Activated gamma-delta T cell treated with Interleukin-2 at 50 U/mL for 16 hours (primary cell): ENCODE measurements around the gene CGN.

Experiments
- DNase-seq: peaks from one replicate; pipeline ENCODE4 v3.0.0-alpha.2; 2020

CGN gene

GRCh38 chr1:151553659-151554058, 42.5 kb downstream of the CGN start:
- no peak for DNase-seq

- DNase-seq, result no peak
Observed at GRCh38 chr1:151556052-151556451, 44.9 kb downstream of the CGN start.

DNA sequence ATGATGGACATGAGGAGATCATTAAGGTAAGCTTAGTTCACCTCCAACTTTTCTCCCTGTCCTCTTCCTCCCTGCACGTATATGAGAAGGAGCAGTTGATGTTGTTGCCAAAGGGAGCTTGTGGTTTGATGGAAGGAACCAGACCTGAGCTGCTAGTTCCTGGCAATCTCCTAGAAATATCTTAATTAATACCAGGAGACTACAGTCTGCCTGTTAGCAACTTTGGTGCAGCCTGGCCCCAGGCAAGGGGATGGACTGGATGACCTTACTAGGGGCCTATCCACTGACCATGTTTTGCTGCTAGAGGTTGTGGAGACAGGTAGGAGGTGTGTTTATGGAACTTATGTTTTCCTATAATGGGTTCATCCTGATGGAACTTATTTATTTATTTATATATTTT, 51.5 kb downstream of the CGN start:
- DNase-seq, result no peak

- no peak for DNase-seq
Observed at GRCh38 chr1:151563376-151563775, 52.2 kb downstream of the CGN start.

DNA sequence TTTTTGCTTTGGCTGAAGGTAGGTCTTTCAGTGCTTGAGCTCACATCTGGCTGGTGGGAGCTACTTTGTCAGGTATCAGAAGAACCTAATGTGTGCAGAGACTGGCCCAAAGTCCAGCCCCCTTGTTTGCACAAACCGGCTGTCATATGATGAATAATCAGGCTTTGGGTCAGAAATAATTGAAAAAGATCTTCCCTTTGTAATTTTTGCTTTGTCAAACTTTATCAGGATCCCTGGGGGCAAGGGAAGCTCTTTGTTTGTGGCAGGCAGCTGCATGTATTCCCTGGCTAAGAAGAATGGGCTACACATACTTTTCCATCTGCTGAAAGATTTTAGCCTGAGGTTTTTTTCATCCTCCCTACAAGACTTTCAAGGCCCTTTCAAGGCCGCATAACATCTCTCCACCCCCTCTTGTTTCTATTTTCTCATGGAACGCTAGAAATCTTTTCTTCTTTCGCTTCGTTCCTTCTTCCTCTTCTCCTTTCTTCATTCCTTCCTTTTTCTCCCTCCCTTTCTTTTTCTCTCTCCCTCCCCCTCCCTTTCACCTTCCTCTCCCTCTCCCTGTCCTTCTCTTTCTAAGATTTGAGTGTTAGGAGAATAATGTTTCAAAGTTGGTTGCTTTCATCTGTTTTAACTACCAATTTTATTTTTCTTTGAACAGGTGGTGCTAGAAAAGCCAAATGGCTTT, 54.5 kb downstream of the CGN start:
- DNase-seq, result no peak

- no peak for DNase-seq
Observed at GRCh38 chr1:151568626-151569088, 57.5 kb downstream of the CGN start.

- DNase-seq, result no peak
Observed at GRCh38 chr1:151570819-151571218, 59.6 kb downstream of the CGN start.

DNA sequence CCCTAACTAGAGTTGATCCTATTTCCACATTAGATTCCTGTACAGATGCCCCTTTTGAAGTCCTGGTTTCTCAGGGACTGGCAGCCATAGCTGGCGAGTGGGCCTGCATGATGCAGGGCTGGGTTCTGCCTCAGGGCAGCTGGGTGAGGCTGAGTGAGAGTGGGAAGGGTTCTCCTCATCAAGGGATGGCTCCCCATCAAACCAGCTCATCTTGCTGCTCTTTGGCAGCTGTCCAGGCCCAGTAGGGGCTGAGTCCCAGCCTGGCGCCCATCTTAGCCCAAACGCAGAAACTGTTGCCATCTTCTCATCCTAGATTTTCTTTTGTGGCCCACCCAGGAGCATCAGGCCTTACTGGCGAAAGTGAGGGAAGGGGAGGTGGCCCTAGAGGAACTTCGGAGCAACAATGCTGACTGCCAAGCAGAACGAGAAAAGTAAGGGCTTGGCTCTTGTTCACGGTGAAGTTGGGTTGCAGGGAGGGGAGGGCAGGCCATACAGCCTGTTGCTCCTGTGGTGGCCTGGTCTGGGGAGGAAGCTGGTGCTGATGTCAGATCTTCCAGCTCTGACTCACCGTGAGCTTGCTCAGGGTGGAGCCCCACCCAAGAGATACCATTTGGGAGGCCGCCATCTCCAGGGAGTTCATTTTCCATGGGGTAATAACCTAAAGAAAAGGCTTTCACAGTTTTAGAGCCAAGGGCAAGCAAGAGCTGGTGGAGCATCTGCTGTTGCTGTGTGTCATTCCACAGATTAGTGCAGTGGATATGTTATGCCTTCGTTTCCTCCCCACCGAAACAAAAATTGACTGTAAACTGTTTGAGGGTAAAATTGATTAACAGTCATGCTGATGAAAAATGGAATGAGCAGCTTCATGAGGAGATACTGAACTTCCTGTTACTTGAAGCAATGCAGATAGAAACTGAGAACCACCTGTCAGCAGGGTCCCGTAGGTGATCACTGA, 63.7 kb downstream of the CGN start:
- DNase-seq, result no peak

GRCh38 chr1:151577173-151577572, 66.0 kb downstream of the CGN start:
- no peak for DNase-seq

GRCh38 chr1:151578941-151579340, 67.8 kb downstream of the CGN start:
- DNase-seq, result no peak

- no peak for DNase-seq
Observed at GRCh38 chr1:151579436-151580225, 68.4 kb downstream of the CGN start.

GRCh38 chr1:151581451-151581850, 70.3 kb downstream of the CGN start:
- DNase-seq, result no peak

DNA sequence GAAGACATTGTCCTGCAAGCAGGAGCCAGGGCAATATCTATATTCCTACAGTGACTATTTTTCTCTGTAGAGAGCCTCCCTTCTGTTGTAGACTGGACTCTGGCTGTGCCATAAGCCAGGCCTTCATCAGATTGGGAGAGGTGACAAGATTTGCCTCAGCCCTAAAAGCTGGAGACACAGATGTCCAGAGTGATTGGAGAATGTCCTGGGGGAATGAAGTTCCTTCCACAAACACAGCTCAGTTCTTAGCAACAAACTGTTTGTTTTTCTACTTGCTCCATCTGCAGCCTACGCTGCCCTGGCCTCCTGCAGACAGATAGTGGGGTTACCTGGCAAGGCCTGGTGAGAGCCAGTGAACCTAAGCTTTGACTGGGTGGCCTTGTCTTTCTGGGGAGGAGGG, 70.7 kb downstream of the CGN start:
- DNase-seq, result no peak

DNA sequence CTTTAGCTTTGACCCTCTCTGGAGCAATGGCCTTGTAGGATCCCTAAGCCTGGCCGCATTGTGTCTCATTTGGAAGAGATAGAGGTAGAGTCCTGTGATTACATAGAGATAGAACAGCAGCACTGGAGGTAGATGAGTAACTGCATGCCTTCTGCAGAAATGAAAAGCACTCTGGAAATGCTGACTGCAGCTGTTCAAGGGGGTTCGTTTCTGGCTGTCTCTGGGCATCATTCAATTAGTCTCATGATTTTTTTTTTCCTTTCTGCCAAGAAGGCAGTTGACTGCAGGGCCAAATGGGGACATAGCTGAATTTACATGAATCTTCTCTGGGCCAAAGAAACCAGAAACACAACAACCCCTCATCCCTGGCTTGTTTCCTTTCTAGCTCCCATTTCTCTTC, 72.6 kb downstream of the CGN start:
- no peak for DNase-seq

GRCh38 chr1:151584278-151584677, 73.1 kb downstream of the CGN start:
- no peak for DNase-seq

GRCh38 chr1:151584780-151585179, 73.6 kb downstream of the CGN start:
- no peak for DNase-seq

DNA sequence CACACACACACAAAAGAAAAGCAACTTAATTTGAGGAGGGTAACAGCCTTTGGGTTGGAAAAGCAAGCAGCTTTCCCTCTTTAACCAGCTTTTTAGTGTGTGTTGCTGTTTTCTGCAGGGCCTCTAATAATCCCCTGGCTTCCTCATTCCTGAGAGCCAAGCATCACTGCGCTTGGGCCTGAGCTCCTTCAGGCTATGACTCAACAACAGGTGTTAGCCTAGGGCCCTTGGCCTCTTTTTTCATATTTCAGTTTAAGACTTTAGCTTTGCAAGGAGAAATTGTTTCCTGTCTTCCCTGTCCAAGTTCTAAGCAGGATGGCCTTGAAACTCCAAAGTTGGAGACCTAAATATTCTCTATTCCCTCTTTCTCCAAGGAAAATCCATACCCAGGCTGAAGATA, 74.4 kb downstream of the CGN start:
- DNase-seq, result no peak
